ENCODE results near the gene CCDC33.

CCDC33 gene

DNA sequence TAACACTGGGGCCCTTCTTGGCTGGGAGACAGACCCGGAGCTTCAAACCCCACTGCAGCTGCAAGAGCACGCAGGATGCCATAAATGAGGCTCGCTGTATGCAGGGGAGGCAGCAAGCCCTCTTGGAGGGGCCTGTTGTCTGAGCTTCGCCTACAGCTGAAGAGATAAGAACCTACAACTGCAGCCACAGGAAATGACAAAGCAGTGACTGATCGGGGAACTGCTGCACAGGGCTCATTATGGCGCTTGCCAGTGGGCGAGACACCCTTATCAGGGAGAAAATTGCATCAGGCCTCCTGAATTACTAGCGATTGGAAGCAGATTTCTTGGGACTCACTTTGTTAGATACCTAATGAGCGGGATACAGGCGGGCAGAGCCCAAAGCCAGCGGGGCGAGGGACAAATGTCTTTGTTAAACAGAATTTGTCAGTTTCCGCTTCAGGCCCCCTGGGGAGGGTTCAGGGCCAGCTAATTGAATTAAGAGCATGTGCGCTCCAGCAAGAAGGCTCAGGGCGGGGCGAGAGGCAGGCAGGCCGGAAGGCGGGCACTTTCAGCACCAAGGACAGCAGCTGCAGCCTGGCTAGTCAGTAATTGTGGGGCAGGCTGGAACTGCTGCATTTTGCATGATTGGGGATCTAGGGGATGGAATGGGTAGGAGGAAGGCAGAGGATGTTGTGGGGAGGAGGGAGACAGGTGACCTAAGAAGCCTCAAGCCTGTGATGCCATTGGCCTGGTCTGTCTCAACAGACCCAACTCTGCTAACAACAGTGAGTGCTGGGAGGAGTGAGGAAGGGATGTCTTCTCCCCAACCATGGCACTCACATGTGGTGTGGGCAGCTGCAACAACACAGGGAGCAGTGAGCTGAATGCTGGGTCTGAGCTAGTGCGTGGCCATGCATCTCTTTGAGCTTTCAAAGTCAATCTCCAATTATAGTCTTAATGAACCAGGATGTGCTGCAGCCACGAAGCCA, 55.3 kb downstream of the CCDC33 start:
- peak; percentile 32 to 38 for DNase-seq

DNA sequence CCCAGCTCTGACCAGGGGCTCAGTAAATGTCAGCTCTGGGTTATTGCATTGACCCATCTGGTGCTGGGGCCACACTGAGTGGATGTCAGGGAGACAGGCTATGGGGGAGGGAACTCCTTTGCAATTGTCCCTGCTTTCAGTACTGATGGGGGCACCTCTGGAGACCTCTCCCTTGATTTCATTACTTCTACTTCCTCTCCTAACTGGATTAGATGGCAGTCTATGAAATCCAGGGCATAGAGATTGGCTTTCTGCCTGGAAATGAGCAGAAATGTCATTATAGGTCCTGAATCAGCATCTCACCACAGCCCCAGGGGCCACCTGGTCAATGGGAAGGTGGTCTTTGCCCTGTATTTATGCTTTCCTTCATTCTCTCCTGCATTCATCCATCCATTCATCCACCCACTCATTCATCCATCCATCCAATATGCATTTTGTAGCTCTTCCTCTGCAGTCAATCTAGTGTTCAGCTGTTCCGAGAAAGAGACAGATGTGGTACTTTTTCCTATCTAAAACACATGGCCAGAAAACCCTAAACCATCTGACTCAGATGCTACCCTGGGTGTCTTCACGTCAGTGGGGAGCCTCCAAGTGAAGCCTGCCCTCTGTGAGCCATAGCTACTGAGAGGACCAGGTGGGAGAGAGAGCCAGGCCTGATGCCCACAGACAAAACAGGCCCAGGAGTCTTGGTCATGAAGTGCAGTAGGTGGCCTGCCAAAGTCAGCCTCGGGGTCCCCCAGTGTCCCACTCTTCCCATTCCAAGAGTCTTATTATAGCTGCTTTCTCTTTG, 57.1 kb downstream of the CCDC33 start:
- DNase-seq, result no peak

DNA sequence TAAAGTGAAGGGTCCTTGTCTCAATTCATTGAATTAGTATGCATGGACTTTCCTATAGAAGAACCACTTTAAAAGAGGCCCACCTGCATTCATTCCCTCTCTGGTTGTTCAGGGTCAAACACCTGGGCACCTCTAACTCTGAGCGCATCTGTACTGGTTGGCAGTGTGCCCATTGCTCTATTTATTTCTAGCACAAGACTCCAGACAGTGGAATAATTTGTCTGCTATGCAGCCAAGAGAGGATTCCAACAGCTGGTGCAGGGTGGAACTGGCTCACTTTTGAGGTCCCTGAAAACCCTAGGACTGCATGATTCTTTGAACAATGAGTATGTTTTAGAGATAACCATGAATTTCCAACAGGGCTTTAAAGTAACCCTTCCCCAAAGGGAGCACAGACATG, 57.9 kb downstream of the CCDC33 start:
- DNase-seq, result no peak

DNA sequence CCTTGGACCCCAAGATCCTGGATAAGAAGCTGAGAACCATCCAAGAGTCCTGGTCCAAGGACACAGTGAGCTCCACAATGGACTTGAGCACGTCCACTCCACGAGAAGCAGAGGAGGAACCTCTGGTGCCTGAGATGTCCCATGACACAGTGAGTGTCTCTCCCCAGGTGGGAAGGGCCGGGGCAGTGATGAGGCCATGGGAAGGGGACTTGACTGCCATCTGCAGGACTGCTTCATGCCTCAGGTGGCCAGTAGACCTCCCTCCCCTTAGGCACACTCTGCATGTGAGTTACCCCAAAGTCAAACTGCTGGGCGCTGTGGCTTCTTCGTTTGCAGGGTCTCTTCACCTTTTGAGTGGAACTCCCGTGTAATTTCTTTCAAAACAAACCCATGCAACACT, 59.7 kb downstream of the CCDC33 start:
- no peak for DNase-seq

DNA sequence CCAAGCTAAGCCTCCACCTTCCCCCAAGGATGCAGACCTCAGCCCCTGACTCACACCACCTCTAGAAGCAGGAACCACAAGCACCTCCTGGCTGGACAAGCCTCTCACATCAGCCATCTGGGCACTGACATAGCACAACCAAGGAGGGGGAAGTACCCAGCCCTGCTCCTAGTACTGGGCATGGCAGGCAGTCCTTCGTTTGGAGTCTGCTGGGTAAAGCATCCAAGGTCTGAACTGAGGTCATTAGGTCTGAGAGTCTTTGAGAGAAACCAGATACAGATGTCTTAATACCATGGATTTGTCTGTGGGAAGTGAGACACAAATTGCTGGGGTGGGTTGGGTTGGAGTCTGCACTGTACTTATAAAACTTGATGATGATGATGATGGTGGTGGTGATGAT, 61.8 kb downstream of the CCDC33 start:
- DNase-seq, result no peak

DNA sequence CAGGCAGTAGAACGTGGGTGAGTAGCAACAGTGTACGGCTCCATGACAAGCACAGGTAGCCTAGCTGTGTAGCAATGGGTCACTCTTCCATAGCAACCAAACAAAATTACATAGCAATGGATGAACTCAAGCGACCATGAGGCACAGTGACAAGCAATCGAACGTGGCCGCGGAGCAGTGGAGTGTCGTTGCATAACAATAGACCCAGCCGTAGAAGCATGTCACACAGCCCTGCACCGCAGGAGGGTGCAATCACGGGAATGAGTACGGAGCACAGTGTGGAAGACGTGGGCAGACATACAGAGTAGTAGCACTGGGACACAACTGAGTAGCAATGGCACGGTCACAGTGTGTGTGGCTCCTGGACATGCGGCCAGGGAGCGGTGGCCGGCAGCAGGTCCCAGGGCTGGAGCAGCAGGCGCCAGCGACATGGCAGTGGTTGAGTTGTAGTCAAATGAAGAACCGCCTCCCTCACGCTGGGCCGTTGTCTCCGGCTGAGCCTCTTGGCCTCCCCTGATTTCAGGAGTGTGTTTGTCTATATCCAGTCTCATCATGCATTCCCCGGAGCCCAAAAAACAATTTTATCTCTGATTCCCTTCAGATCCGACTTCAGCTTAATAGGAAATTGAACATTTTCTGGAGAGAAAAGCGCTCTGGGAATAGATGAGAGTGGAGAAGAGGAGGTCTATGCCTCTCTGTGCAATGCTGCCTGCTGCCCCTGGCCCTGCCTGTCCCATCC, 64.1 kb downstream of the CCDC33 start:
- no peak for DNase-seq

DNA sequence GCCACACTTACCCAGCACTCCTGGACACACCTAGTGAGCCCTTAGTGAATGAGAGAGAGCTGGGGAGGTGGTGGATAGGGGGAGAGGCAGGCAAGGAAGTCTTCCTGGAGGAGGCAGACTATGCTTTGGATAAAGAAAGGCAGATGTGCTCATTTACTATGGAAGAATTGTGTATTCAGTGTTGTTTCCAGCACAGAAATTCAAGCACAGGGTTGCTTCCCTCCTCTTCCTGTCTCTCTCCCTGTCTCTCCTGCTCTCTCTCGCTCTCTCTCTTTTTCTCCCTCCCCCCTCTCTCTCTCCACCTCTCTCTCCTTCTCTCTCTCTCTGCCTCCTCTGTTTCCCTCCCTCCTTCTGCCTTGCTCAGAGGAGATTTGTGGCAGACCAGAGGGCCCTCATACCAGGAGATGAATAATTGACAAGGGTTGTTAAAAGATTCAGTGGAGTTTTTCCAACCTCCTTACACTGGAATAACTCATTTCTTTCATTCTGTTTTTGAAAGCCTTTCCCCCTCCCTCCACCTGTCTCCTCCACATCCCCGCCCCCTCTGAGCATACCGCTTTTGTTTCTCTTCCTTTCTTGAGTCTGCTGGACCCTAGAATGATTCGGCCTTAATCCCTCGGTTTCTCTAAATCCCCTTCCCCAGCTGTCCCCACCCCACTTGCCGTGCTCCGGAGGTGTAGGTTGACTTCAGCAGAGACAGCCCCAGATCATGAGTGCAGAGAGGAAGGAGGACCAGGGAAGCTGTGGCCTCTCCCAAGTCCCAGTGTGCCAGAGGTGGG, 65.6 kb downstream of the CCDC33 start:
- no peak for DNase-seq

DNA sequence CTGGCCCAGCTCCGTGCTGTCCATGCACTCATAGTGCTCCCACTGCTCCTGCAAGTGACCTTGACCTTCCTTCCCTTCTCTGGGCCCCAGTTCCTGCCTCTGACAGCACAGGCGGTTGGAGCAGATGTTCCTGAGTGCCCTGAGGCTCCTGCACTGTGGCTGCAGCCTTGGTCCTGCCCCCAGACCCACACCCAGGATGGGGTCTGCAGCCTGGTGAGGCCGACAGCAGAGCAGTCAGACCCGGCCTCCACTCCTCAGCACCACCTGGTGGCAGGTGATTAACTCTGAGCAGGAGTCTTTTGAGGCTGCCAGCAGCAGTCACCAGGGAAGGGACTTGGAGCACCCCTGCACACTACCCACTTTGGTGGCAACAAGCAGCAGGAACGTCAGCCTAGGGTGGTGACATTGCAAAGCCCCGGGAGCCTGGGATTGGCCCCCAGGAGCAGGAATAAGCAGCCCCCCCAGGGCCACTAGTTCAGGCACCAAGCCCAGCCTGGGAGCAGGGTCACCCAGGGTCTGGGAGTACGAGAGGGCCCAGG, 66.8 kb downstream of the CCDC33 start:
- peak; percentile 11 to 17 for DNase-seq

DNA sequence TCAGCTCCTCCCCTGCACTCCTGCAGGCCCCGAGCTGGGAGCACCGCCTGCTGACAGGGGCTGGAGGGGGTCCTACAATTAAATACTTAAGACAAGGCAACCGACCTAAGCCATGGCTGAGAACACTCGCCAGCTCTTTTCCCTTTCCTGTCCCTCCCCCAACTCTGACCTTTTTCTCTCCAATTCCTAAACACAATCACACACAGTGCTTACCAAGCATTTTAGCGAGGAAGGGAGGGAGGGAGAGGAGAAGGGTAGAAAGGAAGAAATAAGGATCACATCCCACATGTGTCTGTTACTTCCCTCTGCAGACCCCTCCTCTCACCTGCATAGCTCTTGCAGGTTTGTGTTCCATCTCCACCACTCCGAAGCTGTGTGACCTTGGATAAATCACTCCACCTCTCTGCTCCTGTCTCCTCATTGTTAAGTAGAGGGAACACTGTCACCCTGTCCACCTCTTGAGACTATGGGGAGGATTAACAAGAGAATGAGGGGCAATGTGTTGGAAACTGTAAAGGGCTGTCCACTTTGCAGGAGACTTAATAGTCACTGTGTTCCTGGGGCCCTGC, 67.7 kb downstream of the CCDC33 start:
- DNase-seq, result no peak

DNA sequence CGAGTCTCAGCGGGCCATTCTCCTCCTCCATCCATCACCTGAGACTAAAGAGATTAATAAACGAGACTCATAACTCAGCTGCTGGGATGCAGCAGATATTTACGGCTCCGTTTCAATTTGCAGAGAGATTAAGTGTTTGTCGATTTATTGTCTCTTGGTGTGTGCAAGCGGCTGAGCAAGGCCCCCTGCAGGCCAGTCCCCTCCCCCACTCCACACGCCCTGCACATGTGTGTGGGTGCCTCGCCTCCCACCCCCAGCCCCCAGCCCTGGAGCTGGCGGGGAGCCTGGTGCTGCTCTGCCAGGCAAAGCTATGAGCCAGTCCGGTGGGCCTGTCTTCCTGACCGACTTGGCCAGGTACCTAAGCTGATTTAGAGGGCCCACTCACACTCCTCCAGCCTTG, 68.3 kb downstream of the CCDC33 start:
- DNase-seq, result no peak

DNA sequence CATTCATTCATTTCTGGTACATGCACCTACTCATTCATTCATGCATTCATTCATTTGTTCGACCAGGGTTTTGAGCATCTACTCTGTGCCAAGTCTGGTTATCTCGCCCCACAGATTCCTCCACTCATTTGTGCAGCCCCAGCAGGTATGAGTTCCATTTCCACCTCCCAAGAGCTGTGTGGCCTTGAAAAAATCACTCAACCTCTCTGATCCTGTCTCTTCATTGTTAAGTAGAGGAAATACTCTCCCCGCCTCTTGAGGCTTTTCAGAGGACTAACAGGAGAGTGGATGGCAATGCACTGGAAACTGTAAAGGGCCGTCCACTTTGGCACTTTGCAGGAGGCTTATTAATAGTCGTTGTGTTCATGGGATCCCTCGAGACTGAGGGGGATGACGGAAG, 69.6 kb downstream of the CCDC33 start:
- no peak for DNase-seq

DNA sequence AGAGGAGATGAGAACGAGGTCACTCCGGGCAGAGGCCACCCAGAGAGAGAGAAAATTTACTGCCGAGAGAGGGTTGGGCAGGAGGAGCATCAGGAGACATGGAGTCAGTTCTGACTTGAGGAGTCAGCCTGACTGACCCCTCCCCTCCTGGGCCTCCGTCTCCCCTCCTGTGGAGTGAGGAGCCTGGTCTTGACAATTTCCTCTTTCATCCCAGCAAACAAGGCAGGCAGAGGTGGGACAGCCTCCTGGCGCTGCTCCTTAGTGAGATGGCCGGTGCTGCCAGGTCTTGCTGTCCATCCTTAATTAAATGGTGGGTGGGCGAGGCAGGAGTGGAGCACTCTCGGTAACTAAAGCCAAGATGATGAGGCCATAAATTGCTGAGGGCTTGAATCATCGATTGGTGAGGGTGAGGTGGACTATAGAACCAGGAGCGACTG, 70.7 kb downstream of the CCDC33 start:
- DNase-seq, result no peak

DNA sequence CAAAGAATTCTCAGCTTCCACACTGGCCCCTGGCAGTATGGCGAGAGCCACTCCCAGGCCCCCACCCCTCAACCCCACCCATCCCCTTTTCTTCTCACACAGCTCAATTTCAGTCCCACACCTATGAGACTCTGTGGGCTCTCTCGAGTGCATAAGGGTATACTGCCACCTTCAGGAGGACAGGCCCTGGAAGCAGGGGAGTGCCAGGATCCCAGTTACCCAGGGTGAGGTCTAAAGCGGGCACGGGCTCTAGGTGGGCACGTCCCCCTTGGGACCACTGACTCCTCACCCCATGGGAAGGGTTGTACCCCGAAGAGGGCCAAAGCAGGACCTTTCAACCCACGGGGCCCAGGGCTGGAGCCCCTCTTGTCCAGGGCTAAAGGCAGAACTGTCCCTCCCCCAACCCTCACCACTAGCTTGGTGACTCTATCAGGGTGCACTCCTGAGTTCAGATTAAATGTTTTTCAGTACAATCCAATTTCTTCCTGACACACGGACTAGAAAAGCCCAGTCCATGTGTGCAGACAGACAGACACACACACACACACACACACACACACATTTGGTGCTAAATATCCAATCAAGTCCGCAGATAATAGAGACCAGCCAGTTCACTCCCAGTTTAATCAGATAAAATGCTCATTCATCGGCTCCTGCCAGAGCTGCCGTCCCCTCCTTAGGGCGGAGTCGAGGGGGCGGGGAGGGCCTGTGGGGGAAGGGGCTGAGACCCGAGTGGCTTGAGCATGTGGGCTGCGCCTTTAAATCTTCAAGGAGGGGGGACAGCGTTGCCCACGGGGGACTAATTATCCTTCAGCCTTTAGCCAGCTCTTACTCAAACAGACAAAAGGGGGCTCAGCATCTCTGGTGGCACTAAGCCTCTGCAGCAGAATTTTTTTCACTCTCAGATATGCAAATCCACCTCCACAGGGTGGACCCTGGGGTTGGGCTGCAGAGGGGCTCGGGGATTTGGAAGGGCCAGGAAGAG, 72.0 kb downstream of the CCDC33 start:
- peak in 1 of 2 donors; percentile 17 for DNase-seq

DNA sequence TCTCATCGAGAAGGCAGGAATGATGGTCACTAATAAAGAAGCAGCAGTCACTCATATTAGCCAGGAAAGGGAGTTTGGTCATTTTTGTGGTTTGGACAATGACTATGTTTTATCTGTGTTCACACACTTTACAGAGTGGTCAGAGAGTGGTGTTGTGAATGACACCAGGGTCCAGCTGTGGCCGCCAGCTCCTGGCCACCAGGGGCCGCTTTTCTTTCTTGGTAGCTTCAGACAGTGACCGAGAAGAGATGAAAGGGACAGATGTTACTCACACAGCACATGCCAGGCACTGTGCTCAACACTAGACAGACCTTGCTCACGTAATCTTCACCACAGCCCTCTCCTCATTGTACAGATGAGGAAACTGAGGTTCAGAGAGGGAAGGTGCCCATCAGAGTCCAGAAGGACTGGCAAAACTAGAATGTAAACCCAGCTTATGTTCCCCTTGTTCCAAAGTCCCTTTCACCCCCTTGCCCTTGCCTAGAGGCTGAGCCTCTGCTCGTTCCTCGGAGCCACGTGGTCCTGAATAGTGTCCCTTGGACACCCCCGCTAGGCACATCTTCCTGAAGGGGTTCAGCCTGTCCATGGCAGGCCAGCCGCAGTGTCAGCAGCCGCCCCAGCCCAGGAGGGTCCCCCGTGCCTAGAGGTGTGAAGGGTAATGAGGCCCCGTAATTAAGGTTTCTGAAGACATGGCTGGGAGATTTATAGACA, 75.8 kb downstream of the CCDC33 start:
- DNase-seq, result no peak

DNA sequence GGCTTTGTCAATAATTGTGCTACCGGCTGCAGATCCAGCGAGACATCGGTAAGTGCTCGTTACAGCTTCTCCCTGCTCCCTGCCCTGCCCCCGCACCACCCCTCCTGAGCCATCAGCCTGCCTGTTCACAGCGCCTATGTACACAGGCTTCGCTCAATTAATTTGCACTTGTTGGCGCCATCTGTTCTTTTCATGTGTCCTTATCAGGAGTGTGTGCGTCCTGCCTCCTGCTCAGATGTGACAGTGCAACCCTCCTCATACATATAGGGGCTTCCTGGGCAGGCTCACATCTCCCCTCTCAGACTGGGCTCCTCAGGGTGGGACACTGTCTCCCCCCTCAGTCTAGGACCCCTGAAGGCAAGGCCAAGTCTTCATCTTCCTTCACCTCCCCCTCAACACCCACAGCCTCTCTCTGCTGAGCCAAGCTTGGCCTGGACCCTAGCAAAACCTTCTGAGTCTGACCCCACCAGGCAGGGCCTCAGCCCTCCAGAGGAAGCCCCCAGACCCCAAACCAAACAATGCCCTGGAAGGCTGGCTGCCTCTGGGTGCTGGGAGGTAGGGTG, 76.4 kb downstream of the CCDC33 start:
- no peak for DNase-seq

DNA sequence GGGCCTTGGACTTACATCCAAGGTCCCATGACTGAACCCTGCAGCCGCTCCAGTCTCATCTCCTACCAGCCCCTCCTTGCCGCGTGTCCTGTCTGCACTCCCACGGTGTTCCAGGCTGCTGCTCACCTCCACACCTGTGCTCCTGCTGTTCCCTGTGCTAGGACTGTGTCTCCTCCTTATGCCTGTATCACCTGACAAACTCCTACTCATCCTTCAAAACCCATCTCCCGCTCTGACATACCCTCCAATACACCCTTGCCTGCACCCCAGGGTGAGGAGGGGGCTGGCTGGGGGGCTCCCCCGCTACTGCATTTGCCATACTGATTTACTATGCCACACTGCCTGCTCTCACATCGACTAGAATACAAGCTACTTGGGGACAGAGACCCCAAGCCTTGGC, 77.8 kb downstream of the CCDC33 start:
- no peak for DNase-seq

DNA sequence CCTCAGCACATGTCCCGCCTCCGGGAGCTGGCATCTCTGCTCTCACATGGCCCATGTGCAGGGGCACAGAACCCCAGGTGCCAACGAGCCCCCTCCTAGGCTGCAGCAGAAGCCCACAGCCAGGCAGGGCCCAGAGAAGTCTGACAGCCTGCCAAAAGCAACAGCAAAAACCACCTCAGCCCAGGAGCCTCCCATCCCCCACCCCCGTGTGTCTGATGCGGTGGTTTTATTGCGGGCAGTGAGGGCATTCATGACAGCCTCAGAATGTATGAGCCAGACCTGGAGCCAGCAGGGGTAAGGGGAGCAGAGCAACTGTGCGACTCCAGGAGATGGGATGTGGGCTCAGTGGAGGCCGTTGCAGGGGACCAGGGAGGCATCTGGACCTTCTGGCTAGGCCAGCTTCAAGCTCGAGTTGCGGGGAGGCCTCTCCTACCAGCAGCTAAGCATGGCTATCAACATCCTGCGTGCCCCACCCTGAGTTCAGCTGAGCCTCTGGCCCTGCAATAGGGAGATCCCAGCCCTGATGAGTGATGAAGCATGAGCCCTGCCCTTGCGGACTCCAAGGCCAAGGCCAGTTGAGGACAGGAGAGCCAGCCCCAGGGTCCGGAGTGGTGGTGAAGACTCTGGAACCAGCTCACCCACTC, 78.8 kb downstream of the CCDC33 start:
- DNase-seq, result peak in 1 of 2 donors; percentile 20

DNA sequence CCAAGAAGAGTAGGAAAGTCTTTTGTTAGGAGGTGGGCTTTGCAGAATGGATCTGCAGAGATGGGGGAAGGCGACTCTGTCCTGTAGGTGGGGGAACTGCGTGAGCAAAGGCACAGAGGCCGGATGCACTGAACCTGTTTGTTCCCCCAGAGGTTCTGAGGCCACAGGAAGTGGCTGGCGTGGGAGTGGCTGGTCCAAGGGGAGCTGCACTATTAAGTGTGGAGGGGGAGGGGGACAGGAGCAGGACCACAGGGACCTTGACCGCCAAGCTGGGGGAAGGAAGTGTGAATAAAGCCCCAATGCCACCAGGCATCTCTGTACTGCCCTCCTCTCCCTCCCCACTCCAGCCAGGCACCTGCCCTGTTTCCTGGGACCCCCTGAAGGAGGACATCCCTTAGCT, 79.5 kb downstream of the CCDC33 start:
- no peak for DNase-seq

DNA sequence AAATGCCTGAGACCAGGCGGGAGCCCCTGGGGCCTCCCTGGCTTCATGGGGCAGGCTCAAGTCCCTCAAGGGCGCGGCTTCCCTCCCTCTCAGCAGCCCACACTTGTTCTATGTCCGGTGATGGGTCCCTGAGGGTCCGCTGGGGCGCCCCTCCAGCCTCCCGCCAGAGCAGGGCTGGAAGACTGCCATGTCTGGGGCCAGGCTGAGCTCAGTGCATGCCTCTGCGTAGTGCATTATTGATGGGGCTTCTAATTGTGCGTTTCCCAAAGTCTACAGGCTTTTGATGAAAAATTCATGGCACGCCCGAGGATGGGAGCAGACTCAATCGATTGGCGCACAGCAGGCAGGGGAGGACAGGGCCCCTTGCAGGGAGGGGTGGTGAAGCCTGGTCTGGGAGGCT, 80.0 kb downstream of the CCDC33 start:
- DNase-seq, result no peak
